ENCODE data around the gene ERMAP. TPM values are rescaled to one million over a fixed set of nuclear protein-coding genes. Genes with fewer than 3 reads are reported as not detected.

Gene ERMAP
- total and polyA plus RNA-seq, 2 experiments from 2014 or later: 4.1 to 9.5 TPM

GRCh38 chr1:42830631-42831030 is 13.7 kb downstream of the ERMAP start:
- no peaks in the 10 kb centered on the region for H3K27me3 ChIP-seq
- H3K36me3 ChIP-seq: no peaks in the 10 kb centered on the region
- no peak for TF ChIP-seq CTCF (IDR thresholded peaks at IDR 0.05; ENCODE audit: low read depth, low read length)
- H3K4me3 ChIP-seq: no peak overlapping the region
- DNase-seq (ENCODE audit: low read depth in 1 of 2, low spot score in 1 of 2): no peak
- H3K4me1 ChIP-seq (ENCODE audit: low read depth): peaks cover under 1% of the 10 kb centered on the region
- no peak overlapping the region for H3K27ac ChIP-seq
- no peaks in the 10 kb centered on the region for H3K9me3 ChIP-seq (ENCODE audit: low read depth)

- Histone ChIP-seq H3K9me3 (ENCODE audit: low read depth) (no peaks in the 10 kb centered on the region), H3K4me1 (ENCODE audit: low read depth) (no peaks in the 10 kb centered on the region), H3K36me3 (no peaks in the 10 kb centered on the region), H3K27me3 (no peaks in the 10 kb centered on the region), H3K27ac (no peak overlapping the region), H3K4me3 (no peak overlapping the region)
- no peak for TF ChIP-seq CTCF (IDR thresholded peaks at IDR 0.05; ENCODE audit: low read depth, low read length)
- DNase-seq (ENCODE audit: low read depth in 1 of 2, low spot score in 1 of 2): no peak
These were observed 14.4 kb downstream of the ERMAP start for GRCh38 chr1:42831273-42831672.

GRCh38 chr1:42832641-42833240 is 15.8 kb downstream of the ERMAP start:
- TF ChIP-seq CTCF (IDR thresholded peaks at IDR 0.05; ENCODE audit: low read depth, low read length): no peak
- Histone ChIP-seq H3K9me3 (ENCODE audit: low read depth) (no peaks in the 10 kb centered on the region), H3K4me1 (ENCODE audit: low read depth) (no peaks in the 10 kb centered on the region), H3K27ac (no peak overlapping the region), H3K27me3 (no peaks in the 10 kb centered on the region), H3K4me3 (no peak overlapping the region), H3K36me3 (no peaks in the 10 kb centered on the region)
- DNase-seq (ENCODE audit: low read depth in 1 of 2, low spot score in 1 of 2): no peak

- no peak for TF ChIP-seq CTCF (IDR thresholded peaks at IDR 0.05; ENCODE audit: low read depth, low read length)
- H3K4me1 ChIP-seq (ENCODE audit: low read depth): no peaks in the 10 kb centered on the region
- H3K9me3 ChIP-seq (ENCODE audit: low read depth): no peaks in the 10 kb centered on the region
- H3K27me3 ChIP-seq: no peaks in the 10 kb centered on the region
- no peak overlapping the region for H3K4me3 ChIP-seq
- no peak for DNase-seq (ENCODE audit: low read depth in 1 of 2, low spot score in 1 of 2)
- no peak overlapping the region for H3K27ac ChIP-seq
- H3K36me3 ChIP-seq: no peaks in the 10 kb centered on the region
These were observed 17.1 kb downstream of the ERMAP start for GRCh38 chr1:42833981-42834380.

- H3K4me3 ChIP-seq: no peak overlapping the region
- no peaks in the 10 kb centered on the region for H3K36me3 ChIP-seq
- H3K4me1 ChIP-seq (ENCODE audit: low read depth): no peaks in the 10 kb centered on the region
- no peak for DNase-seq (ENCODE audit: low read depth in 1 of 2, low spot score in 1 of 2)
- no peaks in the 10 kb centered on the region for H3K9me3 ChIP-seq (ENCODE audit: low read depth)
- TF ChIP-seq CTCF (IDR thresholded peaks at IDR 0.05; ENCODE audit: low read depth, low read length): no peak
- H3K27me3 ChIP-seq: no peaks in the 10 kb centered on the region
- H3K27ac ChIP-seq: no peak overlapping the region
These were observed 17.9 kb downstream of the ERMAP start for GRCh38 chr1:42834803-42835202.
